ENCODE data around the gene DTYMK. TPM values are rescaled to one million over a fixed set of nuclear protein-coding genes. Genes with fewer than 3 reads are reported as not detected.

The DTYMK gene
- polyA plus RNA-seq, 1 of the 3 experiments (the other 2 are of a cell fraction): 51.1 TPM

DNA sequence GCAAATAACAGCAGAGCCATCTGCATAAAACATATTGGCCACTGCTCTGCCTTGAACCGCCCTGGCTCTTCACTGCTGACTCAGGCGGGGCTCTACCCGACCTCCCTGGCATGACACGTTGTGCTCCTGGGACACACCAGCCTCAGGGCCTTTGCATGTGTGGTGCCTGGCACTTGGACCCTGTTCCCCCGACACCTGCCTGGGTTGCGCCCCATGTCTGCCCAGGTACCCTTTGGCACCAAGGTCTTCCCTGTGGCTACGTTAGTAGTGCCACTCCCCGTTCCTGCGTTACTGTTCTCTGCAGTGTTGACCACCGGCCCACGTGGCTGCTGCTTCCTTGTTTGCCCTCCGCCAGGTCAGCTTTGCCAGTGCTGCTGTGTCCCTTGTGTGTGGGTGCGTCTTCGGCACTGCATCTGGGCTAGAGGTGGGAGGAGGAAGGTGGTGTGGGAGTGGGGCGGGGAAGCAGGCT lies 28.8 kb downstream of the DTYMK start:
- TF ChIP-seq IRF3 (IDR thresholded peaks at IDR 0.05; ENCODE audit: low read depth, low read length): no peak
- TF ChIP-seq, protein P1, sequence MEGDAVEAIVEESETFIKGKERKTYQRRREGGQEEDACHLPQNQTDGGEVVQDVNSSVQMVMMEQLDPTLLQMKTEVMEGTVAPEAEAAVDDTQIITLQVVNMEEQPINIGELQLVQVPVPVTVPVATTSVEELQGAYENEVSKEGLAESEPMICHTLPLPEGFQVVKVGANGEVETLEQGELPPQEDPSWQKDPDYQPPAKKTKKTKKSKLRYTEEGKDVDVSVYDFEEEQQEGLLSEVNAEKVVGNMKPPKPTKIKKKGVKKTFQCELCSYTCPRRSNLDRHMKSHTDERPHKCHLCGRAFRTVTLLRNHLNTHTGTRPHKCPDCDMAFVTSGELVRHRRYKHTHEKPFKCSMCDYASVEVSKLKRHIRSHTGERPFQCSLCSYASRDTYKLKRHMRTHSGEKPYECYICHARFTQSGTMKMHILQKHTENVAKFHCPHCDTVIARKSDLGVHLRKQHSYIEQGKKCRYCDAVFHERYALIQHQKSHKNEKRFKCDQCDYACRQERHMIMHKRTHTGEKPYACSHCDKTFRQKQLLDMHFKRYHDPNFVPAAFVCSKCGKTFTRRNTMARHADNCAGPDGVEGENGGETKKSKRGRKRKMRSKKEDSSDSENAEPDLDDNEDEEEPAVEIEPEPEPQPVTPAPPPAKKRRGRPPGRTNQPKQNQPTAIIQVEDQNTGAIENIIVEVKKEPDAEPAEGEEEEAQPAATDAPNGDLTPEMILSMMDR (IDR thresholded peaks at IDR 0.05): no peak
- no peak for TF ChIP-seq FOXM1 (IDR thresholded peaks at IDR 0.05; ENCODE audit: low read depth)
- TF ChIP-seq FOSL2 (IDR thresholded peaks at IDR 0.05; ENCODE audit: borderline replicate concordance, low read depth): no peak
- TF ChIP-seq, protein P2, sequence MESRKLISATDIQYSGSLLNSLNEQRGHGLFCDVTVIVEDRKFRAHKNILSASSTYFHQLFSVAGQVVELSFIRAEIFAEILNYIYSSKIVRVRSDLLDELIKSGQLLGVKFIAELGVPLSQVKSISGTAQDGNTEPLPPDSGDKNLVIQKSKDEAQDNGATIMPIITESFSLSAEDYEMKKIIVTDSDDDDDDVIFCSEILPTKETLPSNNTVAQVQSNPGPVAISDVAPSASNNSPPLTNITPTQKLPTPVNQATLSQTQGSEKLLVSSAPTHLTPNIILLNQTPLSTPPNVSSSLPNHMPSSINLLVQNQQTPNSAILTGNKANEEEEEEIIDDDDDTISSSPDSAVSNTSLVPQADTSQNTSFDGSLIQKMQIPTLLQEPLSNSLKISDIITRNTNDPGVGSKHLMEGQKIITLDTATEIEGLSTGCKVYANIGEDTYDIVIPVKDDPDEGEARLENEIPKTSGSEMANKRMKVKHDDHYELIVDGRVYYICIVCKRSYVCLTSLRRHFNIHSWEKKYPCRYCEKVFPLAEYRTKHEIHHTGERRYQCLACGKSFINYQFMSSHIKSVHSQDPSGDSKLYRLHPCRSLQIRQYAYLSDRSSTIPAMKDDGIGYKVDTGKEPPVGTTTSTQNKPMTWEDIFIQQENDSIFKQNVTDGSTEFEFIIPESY (IDR thresholded peaks at IDR 0.05; ENCODE audit: borderline replicate concordance, low read depth): no peak
- TF ChIP-seq MEF2A (IDR thresholded peaks at IDR 0.05; ENCODE audit: borderline replicate concordance, low read depth): no peak
- no peak for TF ChIP-seq YY1 (IDR thresholded peaks at IDR 0.05; ENCODE audit: low read depth)
- no peak for TF ChIP-seq POLR2AphosphoS5 (IDR thresholded peaks at IDR 0.05; ENCODE audit: low read depth, low read length)
- no peak for TF ChIP-seq TCF12 (IDR thresholded peaks at IDR 0.05)
- no peak for TF ChIP-seq MAX (IDR thresholded peaks at IDR 0.05; ENCODE audit: low read depth)
- 93% methylated on average over 14 of the region's 15 CpGs for WGBS (ENCODE audit: low lambda C conversion rate)
- H3K27me3 ChIP-seq (ENCODE audit: insufficient read depth): no peaks in the 10 kb centered on the region

DNA sequence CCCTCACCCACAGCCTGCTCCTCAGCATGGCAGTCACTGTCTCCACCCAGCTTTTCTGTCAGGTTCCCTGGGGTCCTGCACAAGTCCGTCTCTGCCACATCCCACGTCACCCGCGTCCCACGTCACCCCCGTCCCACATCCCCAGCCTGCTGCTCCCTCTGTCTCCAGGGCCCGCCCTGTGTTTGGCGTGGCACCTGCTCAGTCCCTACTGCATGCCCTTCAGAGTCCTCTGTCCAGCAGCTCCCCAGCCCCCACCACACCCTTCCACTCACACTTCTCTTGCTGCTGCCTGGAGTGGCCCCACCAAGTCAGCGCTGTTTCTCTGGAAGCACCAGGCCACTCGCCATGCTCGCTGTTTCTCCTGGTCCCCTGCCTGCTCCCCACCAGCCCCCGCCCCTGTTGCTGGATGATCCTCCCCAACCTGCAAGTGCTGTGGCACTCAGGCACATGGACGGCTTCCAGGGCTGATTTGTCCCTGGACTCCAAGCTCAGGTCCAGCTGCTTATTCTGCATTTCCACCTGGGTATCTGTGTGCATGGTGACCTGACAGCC lies 30.3 kb downstream of the DTYMK start:
- Histone ChIP-seq H3K4me2 (no peak overlapping the region), H3K79me2 (ENCODE audit: insufficient read depth) (peaks cover 21% of the 10 kb centered on the region; the same call in 1 of the 2 replicates), H2AFZ (ENCODE audit: low read depth) (no peak overlapping the region), H3K4me1 (ENCODE audit: control insufficient read depth in 1 of 2, insufficient read depth in 2 of 2, low read depth in 1 of 2, low read length in 1 of 2) (no peaks in the 10 kb centered on the region), H3K9me2 (no peaks in the 10 kb centered on the region), H3K9me3 (no peaks in the 10 kb centered on the region), H3K27me3 (ENCODE audit: insufficient read depth) (no peaks in the 10 kb centered on the region), H3K4me3 (ENCODE audit: low read depth in 2 of 2, low read length in 1 of 2) (no peak overlapping the region), H4K20me1 (ENCODE audit: insufficient read depth) (peaks cover 8% of the 10 kb centered on the region; the same call in 1 of the 2 replicates), H3K9ac (no peak overlapping the region), H3K36me3 (replicated peaks in 1 of 2; ENCODE audit: control insufficient read depth in 1 of 2, insufficient read depth in 2 of 2, low read length in 1 of 2) (peaks cover 21 to 62% of the 10 kb centered on the region in 2 experiments), H3K27ac (ENCODE audit: low read depth in 2 of 2, low read length in 1 of 2) (no peak overlapping the region), H3F3A (replicated peaks; ENCODE audit: insufficient read depth) (no peaks in the 10 kb centered on the region)
- no peak for DNase-seq
- POLR2A ChIA-PET: no interaction called here
- CTCF ChIA-PET: interaction anchor here (7.5 kb wide), 1 partner anchor 10 kb away, joined by 77 read pairs; no protein-coding TSS in a partner anchor
- WGBS (ENCODE audit: low lambda C conversion rate): 95% methylated on average over 13 of the region's 13 CpGs
- TF ChIP-seq MXI1 (IDR thresholded peaks at IDR 0.05; ENCODE audit: low read depth, low read length) (no peak), EZH2phosphoT487 (IDR thresholded peaks at IDR 0.05; ENCODE audit: borderline replicate concordance, low read depth) (no peak), FOSL2 (IDR thresholded peaks at IDR 0.05; ENCODE audit: borderline replicate concordance, low read depth) (no peak), TAF1 (IDR thresholded peaks at IDR 0.05; ENCODE audit: borderline replicate concordance, low read depth, low read length) (no peak), PBX3 (IDR thresholded peaks at IDR 0.05) (no peak), ELF1 (IDR thresholded peaks at IDR 0.05) (no peak), YY1 (IDR thresholded peaks at IDR 0.05; ENCODE audit: low read depth) (no peak)
- TF ChIP-seq, protein P2 (IDR thresholded peaks at IDR 0.05; ENCODE audit: borderline replicate concordance, low read depth): no peak
- TF ChIP-seq, protein P3, sequence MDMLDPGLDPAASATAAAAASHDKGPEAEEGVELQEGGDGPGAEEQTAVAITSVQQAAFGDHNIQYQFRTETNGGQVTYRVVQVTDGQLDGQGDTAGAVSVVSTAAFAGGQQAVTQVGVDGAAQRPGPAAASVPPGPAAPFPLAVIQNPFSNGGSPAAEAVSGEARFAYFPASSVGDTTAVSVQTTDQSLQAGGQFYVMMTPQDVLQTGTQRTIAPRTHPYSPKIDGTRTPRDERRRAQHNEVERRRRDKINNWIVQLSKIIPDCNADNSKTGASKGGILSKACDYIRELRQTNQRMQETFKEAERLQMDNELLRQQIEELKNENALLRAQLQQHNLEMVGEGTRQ (IDR thresholded peaks at IDR 0.05; ENCODE audit: borderline replicate concordance, low read depth, low read length): no peak

More for the DNA sequence above, 28.8 kb downstream of the DTYMK start:
- H3F3A ChIP-seq (replicated peaks; ENCODE audit: insufficient read depth): peaks cover 5% of the 10 kb centered on the region
- no peak overlapping the region for H3K9ac ChIP-seq
- CTCF ChIA-PET: interaction anchor here (1.2 to 7.5 kb wide), 5 partner anchors 12 to 807 kb away, joined by 5 to 77 read pairs (median 10); no protein-coding TSS in a partner anchor
- H3K9me3 ChIP-seq: no peaks in the 10 kb centered on the region
- no peak overlapping the region for H2AFZ ChIP-seq (ENCODE audit: low read depth)
- H3K9me2 ChIP-seq: no peaks in the 10 kb centered on the region
- peaks cover 22 to 55% of the 10 kb centered on the region in 2 experiments for H3K36me3 ChIP-seq (replicated peaks in 1 of 2; ENCODE audit: control insufficient read depth in 1 of 2, insufficient read depth in 2 of 2, low read length in 1 of 2)
- peaks cover 5% of the 10 kb centered on the region; the same call in 1 of the 2 replicates for H4K20me1 ChIP-seq (ENCODE audit: insufficient read depth)
- H3K4me1 ChIP-seq (ENCODE audit: control insufficient read depth in 1 of 2, insufficient read depth in 2 of 2, low read depth in 1 of 2, low read length in 1 of 2): no peaks in the 10 kb centered on the region
- no peak for DNase-seq
- peaks cover 8% of the 10 kb centered on the region; the same call in 1 of the 2 replicates for H3K79me2 ChIP-seq (ENCODE audit: insufficient read depth)
- no peak overlapping the region for H3K4me3 ChIP-seq (ENCODE audit: low read depth in 2 of 2, low read length in 1 of 2)
- POLR2A ChIA-PET: interaction anchor here (0.7 kb wide), 1 partner anchor 365 kb away, joined by 3 read pairs; no protein-coding TSS in a partner anchor
- H3K4me2 ChIP-seq: no peak overlapping the region
- no peak overlapping the region for H3K27ac ChIP-seq (ENCODE audit: low read depth in 2 of 2, low read length in 1 of 2)
